CD4-positive, alpha-beta memory T cell (primary cell): ENCODE measurements around the gene RNF111. TPM values are rescaled to one million over a fixed set of nuclear protein-coding genes. Genes with fewer than 3 reads are reported as not detected.
A peak's percentile ranks its signal among the peaks of the same experiment; 100 is the strongest.

ENCODE experiments used
- CTCF ChIA-PET: fragments of 350-600 bp; sonication (Branson Sonifier 250); formaldehyde crosslinking; loops from one replicate; lab custom pipeline; 2021; ENCODE audit warnings: inconsistent platforms; ENCODE audit not compliant: partially characterized antibody; lab: Charles Lee
- POLR2A ChIA-PET: fragments of 350-600 bp; sonication (Branson Sonifier 250); formaldehyde crosslinking; loops from one replicate; lab custom pipeline; 2021; ENCODE audit not compliant: partially characterized antibody; lab: Charles Lee
- DNase-seq, 5 donors: peaks; one replicate each; pipeline versions ENCODE4 v3.0.0 to v3.0.0-alpha.2; 2020 to 2022; ENCODE audit warnings: mixed read lengths in 1 of 5
- H3K27ac ChIP-seq: one replicate; pipeline ENCODE4 v1.7.0; 2013; ENCODE audit warnings: low read depth, low read length
- H3K27me3 ChIP-seq: 2 replicates; pipeline ENCODE4 v1.7.0; 2013; ENCODE audit warnings: mild to moderate bottlenecking, low read length, moderate library complexity; ENCODE audit not compliant: insufficient read depth
- H3K36me3 ChIP-seq: 2 replicates; pipeline ENCODE4 v1.7.0; 2013; ENCODE audit warnings: mild to moderate bottlenecking, low read length, moderate library complexity; ENCODE audit not compliant: insufficient read depth
- H3K4me1 ChIP-seq: 2 replicates; pipeline ENCODE4 v1.7.0; 2013; ENCODE audit warnings: mild to moderate bottlenecking, low read length, moderate library complexity; ENCODE audit not compliant: insufficient read depth
- H3K4me3 ChIP-seq, 2 donors: one replicate each; pipeline ENCODE4 v1.7.0; 2013; ENCODE audit warnings: low read length in 2 of 2, mild to moderate bottlenecking in 1 of 2
- H3K9me3 ChIP-seq, 2 donors: one replicate each; pipeline ENCODE4 v1.7.0; 2013; ENCODE audit warnings: low read length in 2 of 2, control low read depth in 1 of 2; ENCODE audit not compliant: control insufficient read depth in 1 of 2
- H3K27ac Mint-ChIP-seq, 7 donors: one replicate each; pipeline ENCODE4 v1.8.0; 2020 to 2021; ENCODE audit warnings: mixed read lengths in 7 of 7, mild to moderate bottlenecking in 6 of 7, inconsistent platforms in 3 of 7, moderate library complexity in 3 of 7
- H3K27me3 Mint-ChIP-seq, 2 donors: one replicate each; pipeline ENCODE4 v1.8.0; 2020 to 2021; ENCODE audit warnings: mixed read lengths in 2 of 2
- H3K36me3 Mint-ChIP-seq, 2 donors: one replicate each; pipeline ENCODE4 v1.8.0; 2020 to 2021; ENCODE audit warnings: mixed read lengths in 2 of 2, inconsistent platforms in 1 of 2, mild to moderate bottlenecking in 1 of 2
- H3K4me1 Mint-ChIP-seq, 4 donors: one replicate each; pipeline ENCODE4 v1.8.0; 2020 to 2021; ENCODE audit warnings: mixed read lengths in 4 of 4, mild to moderate bottlenecking in 1 of 4
- H3K4me3 Mint-ChIP-seq, 8 donors: one replicate each; pipeline ENCODE4 v1.8.0; 2020 to 2021; ENCODE audit warnings: mixed read lengths in 8 of 8, mild to moderate bottlenecking in 7 of 8, moderate library complexity in 6 of 8, inconsistent platforms in 3 of 8
- H3K9me3 Mint-ChIP-seq, 8 donors: one replicate each; pipeline ENCODE4 v1.8.0; 2020 to 2021; ENCODE audit warnings: mixed read lengths in 8 of 8, mild to moderate bottlenecking in 5 of 8, inconsistent platforms in 3 of 8, moderate library complexity in 1 of 8
- intact Hi-C: fragments of 100-400 bp; cut with micrococcal nuclease; formaldehyde crosslinking; loops from one replicate; pipeline ENCODE4 v1.15.1; 2023
- polyA plus RNA-seq, 2 donors: library from polyadenylated mRNA; unstranded; fragments of 300-500 nt; fragmentation: Illumina TruSeq; gene quantifications; one replicate each; pipeline ENCODE4 v1.2.3, GENCODE V29; 2021
- total RNA-seq, 2 experiments: library from RNA; stranded (reverse); gene quantifications; one replicate each; pipeline ENCODE4 v1.2.3, GENCODE V29; 2021

The RNF111 gene
- total and polyA plus RNA-seq, 4 experiments from 2014 or later = 11.1 to 60.9 (median 38.6) TPM

GRCh38 chr15:58962136-58962535 lies 25.3 kb upstream of the RNF111 start:
- ChIA-PET CTCF (interaction anchor here (0.7 to 2.8 kb wide), 4 partner anchors 18 to 567 kb away, joined by 3 to 10 read pairs (median 4); no protein-coding TSS in a partner anchor), POLR2A (no interaction called here)

GRCh38 chr15:58962662-58963565 lies 24.5 kb upstream of the RNF111 start:
- DNase-seq = no peak
- no peaks in the 10 kb centered on the region for H3K4me1 ChIP-seq
- Mint-ChIP-seq H3K9me3 (no peaks in the 10 kb centered on the region), H3K4me1 (no peaks in the 10 kb centered on the region), H3K27ac (no peak overlapping the region), H3K4me3 (no peak overlapping the region), H3K36me3 (no peaks in the 10 kb centered on the region), H3K27me3 (no peaks in the 10 kb centered on the region)
- CTCF ChIA-PET = interaction anchor here (1.3 to 2.8 kb wide), 4 partner anchors 8 to 17 kb away, joined by 3 to 10 read pairs (median 4); no protein-coding TSS in a partner anchor
- H3K27me3 ChIP-seq = no peaks in the 10 kb centered on the region
- H3K27ac ChIP-seq = no peak overlapping the region
- H3K9me3 ChIP-seq = no peaks in the 10 kb centered on the region
- H3K36me3 ChIP-seq = no peaks in the 10 kb centered on the region
- POLR2A ChIA-PET = no interaction called here
- intact Hi-C loops = no loop called here
- no peak overlapping the region for H3K4me3 ChIP-seq

More at GRCh38 chr15:58962136-58962535, 25.3 kb upstream of the RNF111 start:
- H3K27me3 Mint-ChIP-seq = no peaks in the 10 kb centered on the region
- Histone ChIP-seq H3K27ac (no peak overlapping the region), H3K36me3 (no peaks in the 10 kb centered on the region), H3K9me3 (no peaks in the 10 kb centered on the region), H3K4me3 (no peak overlapping the region), H3K27me3 (no peaks in the 10 kb centered on the region), H3K4me1 (peaks cover 4% of the 10 kb centered on the region)
- H3K27ac Mint-ChIP-seq = no peak overlapping the region
- no peak for DNase-seq
- peaks cover 3 to 5% (median 4%) of the 10 kb centered on the region in 4 donors for H3K4me1 Mint-ChIP-seq
- intact Hi-C loops = no loop called here
- H3K36me3 Mint-ChIP-seq = no peaks in the 10 kb centered on the region
- no peaks in the 10 kb centered on the region for H3K9me3 Mint-ChIP-seq
- no peak overlapping the region for H3K4me3 Mint-ChIP-seq

GRCh38 chr15:58966698-58967097 lies 20.8 kb upstream of the RNF111 start:
- Mint-ChIP-seq H3K36me3 (no peaks in the 10 kb centered on the region), H3K27me3 (no peaks in the 10 kb centered on the region), H3K4me1 (no peaks in the 10 kb centered on the region), H3K27ac (no peak overlapping the region), H3K9me3 (no peaks in the 10 kb centered on the region), H3K4me3 (no peak overlapping the region)
- no peaks in the 10 kb centered on the region for H3K9me3 ChIP-seq
- no peak for DNase-seq
- ChIA-PET POLR2A (no interaction called here), CTCF (no interaction called here)
- H3K27me3 ChIP-seq = no peaks in the 10 kb centered on the region
- H3K4me1 ChIP-seq = no peaks in the 10 kb centered on the region
- H3K36me3 ChIP-seq = no peaks in the 10 kb centered on the region
- H3K4me3 ChIP-seq = no peak overlapping the region
- H3K27ac ChIP-seq = no peak overlapping the region
- intact Hi-C loops = no loop called here

GRCh38 chr15:58967479-58967878 lies 20.0 kb upstream of the RNF111 start:
- ChIA-PET POLR2A (no interaction called here), CTCF (no interaction called here)
- Mint-ChIP-seq H3K27ac (no peak overlapping the region), H3K27me3 (no peaks in the 10 kb centered on the region), H3K36me3 (no peaks in the 10 kb centered on the region), H3K4me1 (no peaks in the 10 kb centered on the region), H3K9me3 (no peaks in the 10 kb centered on the region), H3K4me3 (no peak overlapping the region)
- H3K36me3 ChIP-seq = no peaks in the 10 kb centered on the region
- no peak for DNase-seq
- no peaks in the 10 kb centered on the region for H3K4me1 ChIP-seq
- H3K27me3 ChIP-seq = no peaks in the 10 kb centered on the region
- no peak overlapping the region for H3K27ac ChIP-seq
- no peaks in the 10 kb centered on the region for H3K9me3 ChIP-seq
- no peak overlapping the region for H3K4me3 ChIP-seq
- intact Hi-C loops = no loop called here

GRCh38 chr15:58977887-58978286 lies 9.6 kb upstream of the RNF111 start:
- no peak for DNase-seq
- intact Hi-C loops = no loop called here
- Mint-ChIP-seq H3K4me3 (no peak overlapping the region), H3K9me3 (no peaks in the 10 kb centered on the region), H3K36me3 (no peaks in the 10 kb centered on the region), H3K27ac (no peak overlapping the region), H3K4me1 (peaks cover 24 to 38% (median 31%) of the 10 kb centered on the region in 4 donors), H3K27me3 (no peaks in the 10 kb centered on the region)
- Histone ChIP-seq H3K9me3 (no peaks in the 10 kb centered on the region), H3K27ac (no peak overlapping the region), H3K36me3 (no peaks in the 10 kb centered on the region), H3K4me3 (no peak overlapping the region), H3K27me3 (no peaks in the 10 kb centered on the region), H3K4me1 (peaks cover 35% of the 10 kb centered on the region)
- ChIA-PET CTCF (interaction anchor here (1.0 to 3.4 kb wide), 9 partner anchors 11 to 551 kb away, joined by 3 to 23 read pairs (median 9); no protein-coding TSS in a partner anchor), POLR2A (no interaction called here)

- ChIA-PET POLR2A (no interaction called here), CTCF (interaction anchor here (0.7 to 3.2 kb wide), 15 partner anchors 9 to 752 kb away, joined by 3 to 23 read pairs (median 5); no protein-coding TSS in a partner anchor)
- Histone ChIP-seq H3K27me3 (no peaks in the 10 kb centered on the region), H3K4me1 (peaks cover 30% of the 10 kb centered on the region), H3K4me3 (no peak overlapping the region), H3K27ac (no peak overlapping the region), H3K36me3 (no peaks in the 10 kb centered on the region), H3K9me3 (no peaks in the 10 kb centered on the region)
- no peaks in the 10 kb centered on the region for H3K36me3 Mint-ChIP-seq
- intact Hi-C loops = loop anchor here (1.0 to 10.0 kb wide), 4 partner anchors 513 to 753 kb away; partner anchors contain the start of gene BNIP2
- H3K27me3 Mint-ChIP-seq = no peaks in the 10 kb centered on the region
- H3K4me1 Mint-ChIP-seq = peaks cover 16 to 28% (median 22%) of the 10 kb centered on the region in 4 donors
- H3K4me3 Mint-ChIP-seq = peak overlapping the region in 2 of 8 donors; percentile 1 to 78
- H3K9me3 Mint-ChIP-seq = no peaks in the 10 kb centered on the region
- DNase-seq = peak in 4 of 5 donors; percentile 41 to 51 (median 44)
- H3K27ac Mint-ChIP-seq = peak overlapping the region in 3 of 7 donors; percentile 22 to 68 (median 29)
These were observed 7.0 kb upstream of the RNF111 start for GRCh38 chr15:58980351-58980939.
